ENCODE results near the gene RNF113A.
"Not testable (repeated sequence)": the region's sequence is repeated elsewhere in the genome, so short reads cannot be mapped to it uniquely, and the experiment has no call there.

The RNF113A gene

GRCh38 chrX:119871599-119872395 is at the start of gene RNF113A, which contains the start of gene NDUFA1:
Gene RNF113A (minus strand): TSS chrX:119871733. CDS start chrX:119871613, 120 bp downstream.
Gene NDUFA1 (plus strand): TSS chrX:119871832. CDS start chrX:119871912, 80 bp downstream.
- peak; percentile 68 for DNase-seq (ENCODE audit: low spot score)

DNA sequence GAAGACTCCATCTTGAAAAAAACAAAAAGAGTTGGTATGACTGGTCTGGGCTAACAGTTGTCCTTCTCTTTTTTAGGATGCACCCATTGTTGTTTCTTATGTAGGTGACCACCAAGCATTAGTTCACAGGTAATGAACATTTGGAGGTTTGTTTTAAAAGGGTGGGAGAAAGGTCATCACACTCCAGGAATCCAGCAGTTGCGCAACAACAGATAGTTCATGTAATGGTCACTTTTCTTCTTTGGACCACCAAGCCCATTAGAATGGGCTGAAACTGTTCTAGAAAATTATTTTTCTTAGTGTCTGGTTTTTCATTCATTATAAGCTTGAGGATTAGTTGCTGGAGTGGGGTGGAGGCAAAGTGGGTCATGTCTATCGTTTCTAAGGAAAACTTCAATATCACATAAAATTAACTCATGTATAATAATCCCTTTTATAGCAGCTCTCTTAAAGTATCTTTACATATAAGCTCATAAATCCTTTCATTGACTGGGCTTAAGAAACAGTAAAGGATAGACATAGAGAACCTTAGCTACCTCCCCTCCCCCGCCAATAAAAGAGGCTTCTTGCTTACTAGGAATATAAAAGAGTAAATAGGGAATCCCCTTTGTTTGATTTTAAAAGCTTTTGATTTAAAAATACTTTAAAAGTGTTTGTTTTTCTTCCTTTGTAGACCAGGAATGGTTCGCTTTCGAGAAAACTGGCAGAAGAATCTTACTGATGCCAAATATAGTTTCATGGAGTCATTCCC is 48.5 kb upstream of the RNF113A start:
- no peak for DNase-seq (ENCODE audit: low spot score)

- DNase-seq (ENCODE audit: low spot score): no peak
Measured at GRCh38 chrX:119917877-119918276, 46.3 kb upstream of the RNF113A start.

GRCh38 chrX:119916310-119916709 is 44.8 kb upstream of the RNF113A start:
- DNase-seq (ENCODE audit: low spot score): no peak

DNA sequence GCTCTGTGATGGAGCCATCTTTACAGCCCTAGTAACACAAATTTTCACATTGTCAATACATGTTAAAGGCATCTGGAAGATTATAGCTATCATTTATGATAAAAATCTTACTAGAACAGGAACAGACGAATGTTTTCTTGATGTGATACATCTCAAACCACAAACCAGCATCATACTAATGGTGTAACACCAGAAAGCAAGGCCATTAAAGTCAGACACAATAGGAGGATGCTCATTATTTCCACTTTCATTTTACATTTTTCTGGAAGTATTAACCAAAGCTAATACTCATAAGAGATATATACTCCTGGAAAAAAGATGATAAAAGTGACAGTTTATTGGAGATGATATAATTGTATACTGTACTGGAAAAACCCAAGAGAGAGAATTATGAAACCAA is 29.4 kb upstream of the RNF113A start:
- no peak for DNase-seq (ENCODE audit: low spot score)

GRCh38 chrX:119899125-119899524 is 27.6 kb upstream of the RNF113A start:
- peak; percentile 23 for DNase-seq (ENCODE audit: low spot score)

GRCh38 chrX:119895843-119896326 is 24.4 kb upstream of the RNF113A start, which contains the start of gene AKAP14:
Gene AKAP14 (plus strand): TSS chrX:119895893. CDS start chrX:119903224, 7,331 bp downstream.
- DNase-seq (ENCODE audit: low spot score): no peak

DNA sequence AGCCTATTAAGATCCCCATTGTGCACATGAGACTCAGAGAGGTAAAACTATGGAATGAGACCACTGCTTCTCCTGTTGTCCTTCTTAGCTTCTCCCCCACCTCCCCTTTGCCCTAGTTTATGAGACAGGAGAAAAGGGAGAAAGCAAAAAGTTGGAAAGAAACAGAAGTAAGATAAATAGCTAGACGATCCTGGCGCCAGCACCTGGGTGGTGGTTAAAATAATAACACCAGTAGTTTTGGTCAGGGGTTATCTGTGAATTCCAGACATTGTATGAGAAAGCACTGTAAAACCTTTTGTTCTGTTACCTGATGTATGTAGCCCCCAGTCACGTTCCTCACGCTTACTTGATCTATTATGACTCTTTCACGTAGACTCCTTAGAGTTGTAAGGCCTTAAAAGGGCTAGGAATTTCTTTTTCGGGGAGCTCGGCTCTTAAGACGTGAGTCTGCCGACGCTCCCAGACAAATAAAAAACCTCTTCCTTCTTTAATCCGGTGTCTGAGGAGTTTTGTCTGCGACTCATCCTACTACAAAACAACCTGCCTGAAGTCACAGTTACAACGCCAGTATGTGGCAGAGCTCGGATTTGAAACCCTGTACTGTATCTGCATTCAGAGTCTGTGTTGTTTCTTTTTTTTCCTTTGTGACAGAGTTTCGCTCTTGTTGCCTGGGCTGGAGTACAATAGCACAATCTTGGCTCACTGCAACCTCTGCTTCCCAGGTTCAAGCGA is 20.6 kb upstream of the RNF113A start:
- not testable (repeated sequence) for DNase-seq (ENCODE audit: low spot score)

- not testable (repeated sequence) for DNase-seq (ENCODE audit: low spot score)
Measured at GRCh38 chrX:119890626-119891025, 19.1 kb upstream of the RNF113A start.

DNA sequence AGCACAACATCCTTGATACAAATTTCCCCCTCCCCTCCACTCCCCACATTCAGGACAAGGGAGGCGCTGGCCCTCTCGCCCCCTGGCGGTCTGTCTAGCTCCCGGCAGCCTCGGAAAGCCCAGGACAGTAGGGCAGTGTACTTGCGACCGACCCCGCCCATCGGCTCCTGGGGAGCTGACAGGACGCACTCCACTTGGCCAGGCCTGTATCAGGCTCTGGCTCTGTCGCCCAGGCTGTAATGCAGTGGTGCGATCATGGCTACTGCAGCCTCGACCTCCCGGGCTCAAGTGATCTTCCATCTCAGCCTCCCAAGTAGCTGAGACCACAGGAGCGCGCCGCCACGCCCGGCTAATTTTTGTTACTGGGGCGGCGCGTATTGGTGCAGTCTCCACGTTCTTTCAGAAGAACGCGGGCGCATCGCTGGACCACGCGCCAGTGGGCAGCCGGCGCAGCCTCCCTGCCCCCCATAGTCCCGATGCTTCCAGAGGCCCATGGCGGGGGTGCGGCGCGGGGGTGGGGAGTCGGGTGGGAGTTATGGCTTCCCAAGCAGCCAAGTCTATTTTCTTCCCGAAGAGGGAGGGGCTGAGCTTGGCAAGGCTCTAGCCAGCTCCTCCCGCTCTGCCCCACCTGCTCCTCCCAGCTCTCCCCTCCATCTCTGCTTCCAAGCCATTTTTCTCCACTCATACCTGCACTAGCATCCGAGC is 16.3 kb upstream of the RNF113A start:
- peak; percentile 73 for DNase-seq (ENCODE audit: low spot score)

DNA sequence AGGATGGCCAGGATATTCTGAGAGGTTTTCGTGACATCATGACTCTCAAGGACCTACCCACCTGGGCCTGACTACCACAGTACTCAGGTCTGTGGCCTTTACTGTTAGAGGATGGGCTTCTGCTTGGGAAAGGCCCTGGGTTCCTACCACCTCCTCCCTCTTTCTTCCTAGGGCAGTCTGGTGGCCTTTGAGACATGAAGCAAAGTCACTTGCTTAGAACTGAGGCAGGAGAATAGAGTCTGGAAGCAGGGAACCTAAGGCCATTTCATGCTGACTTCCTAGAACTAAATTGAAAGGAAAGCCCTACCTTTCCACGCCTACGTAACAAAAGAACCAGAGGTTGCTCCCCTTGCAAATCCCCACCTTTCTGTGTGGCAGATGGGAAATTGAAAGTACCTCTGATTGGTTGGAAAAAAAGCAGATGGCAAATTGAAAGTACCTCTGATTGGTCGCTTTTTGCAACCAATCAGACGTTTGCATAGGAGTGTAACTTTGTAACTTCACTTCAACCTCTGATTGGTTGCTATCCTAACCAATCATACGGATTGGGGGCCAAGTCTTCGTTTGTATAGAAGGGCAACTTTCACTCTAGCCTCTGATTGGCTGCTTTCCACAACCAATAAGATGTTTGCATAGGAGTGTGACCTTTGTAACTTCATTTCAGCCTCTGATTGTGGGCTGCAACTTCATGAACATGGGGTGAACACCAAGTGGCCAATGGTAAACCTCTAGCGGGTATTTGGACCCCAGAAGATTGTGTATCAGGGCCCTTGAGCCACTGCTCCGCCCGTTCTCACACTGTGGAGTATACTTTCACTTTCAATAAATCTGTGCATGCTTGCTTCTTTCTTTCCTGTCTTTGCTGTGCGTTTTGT is 14.3 kb upstream of the RNF113A start:
- peak; percentile 48 for DNase-seq (ENCODE audit: low spot score)

DNA sequence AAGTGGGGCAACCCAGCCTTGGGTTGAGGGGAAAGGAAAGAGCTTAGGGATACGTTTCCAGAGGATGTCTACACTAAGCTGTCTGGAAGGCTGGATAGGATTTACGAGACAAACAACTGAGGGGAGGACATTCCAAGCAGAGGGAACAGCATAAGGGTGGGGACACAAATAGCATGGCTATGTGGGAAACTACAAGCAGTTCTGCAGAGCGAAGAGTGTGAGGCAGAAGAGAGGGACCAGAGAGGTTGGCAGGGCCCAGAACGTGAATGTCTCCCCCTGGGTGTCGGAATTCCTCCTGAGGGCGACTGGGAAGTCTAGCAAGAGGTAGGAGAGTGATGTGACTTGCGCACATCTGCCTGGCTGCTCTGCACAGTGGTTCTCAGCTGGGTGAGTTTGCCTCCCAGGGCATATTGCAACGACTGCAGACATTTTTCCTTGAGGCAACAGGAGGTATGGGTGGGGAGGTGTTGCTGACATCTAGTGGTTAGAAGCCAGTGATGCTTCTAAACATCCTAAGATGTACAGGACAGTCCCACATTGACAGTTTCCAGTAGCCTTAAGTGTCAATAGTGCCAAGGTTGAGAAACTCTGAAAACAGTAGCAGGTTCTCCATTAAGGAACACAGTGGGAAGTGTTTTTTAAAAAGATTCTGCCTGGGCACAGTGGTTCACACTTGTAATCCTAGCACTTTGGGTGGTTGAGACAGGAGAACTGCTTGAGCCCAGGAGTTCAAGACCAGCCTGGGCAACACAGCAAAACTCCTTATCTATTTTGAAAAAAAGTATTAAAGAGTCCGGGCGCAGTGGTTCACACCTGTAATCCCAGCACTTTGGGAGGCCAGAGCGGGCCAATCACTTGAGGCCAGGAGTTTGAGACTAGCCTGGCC is 9.3 kb upstream of the RNF113A start:
- DNase-seq (ENCODE audit: low spot score): peak; percentile 68

GRCh38 chrX:119880076-119880475 is 8.5 kb upstream of the RNF113A start:
- DNase-seq (ENCODE audit: low spot score): no peak

- DNase-seq (ENCODE audit: low spot score): no peak
Measured at GRCh38 chrX:119878740-119879139, 7.2 kb upstream of the RNF113A start.

DNA sequence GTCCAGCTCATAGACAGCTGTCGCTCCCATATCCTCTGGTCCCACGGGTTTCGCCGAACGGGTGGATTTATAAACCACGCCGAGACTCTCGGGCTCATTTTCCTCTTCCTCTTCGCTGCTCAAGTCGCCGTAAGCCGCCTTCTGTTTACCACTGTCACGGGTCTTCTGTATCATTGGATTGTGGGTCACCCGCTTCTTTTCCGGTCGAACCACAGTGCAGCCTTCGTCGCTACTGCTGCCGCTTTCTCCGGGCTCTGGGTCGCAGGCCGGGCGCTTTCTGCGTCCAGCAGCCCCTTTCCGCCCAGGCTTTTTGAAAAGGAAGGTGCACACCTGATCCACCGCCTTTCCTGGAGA is 311 bp downstream of the RNF113A start:
- DNase-seq (ENCODE audit: low spot score): no peak

- no peak for DNase-seq (ENCODE audit: low spot score)
Measured at GRCh38 chrX:119870626-119871131, 854 bp downstream of the RNF113A start.

- no peak for DNase-seq (ENCODE audit: low spot score)
Measured at GRCh38 chrX:119853444-119853843, 18.1 kb downstream of the RNF113A start.

DNA sequence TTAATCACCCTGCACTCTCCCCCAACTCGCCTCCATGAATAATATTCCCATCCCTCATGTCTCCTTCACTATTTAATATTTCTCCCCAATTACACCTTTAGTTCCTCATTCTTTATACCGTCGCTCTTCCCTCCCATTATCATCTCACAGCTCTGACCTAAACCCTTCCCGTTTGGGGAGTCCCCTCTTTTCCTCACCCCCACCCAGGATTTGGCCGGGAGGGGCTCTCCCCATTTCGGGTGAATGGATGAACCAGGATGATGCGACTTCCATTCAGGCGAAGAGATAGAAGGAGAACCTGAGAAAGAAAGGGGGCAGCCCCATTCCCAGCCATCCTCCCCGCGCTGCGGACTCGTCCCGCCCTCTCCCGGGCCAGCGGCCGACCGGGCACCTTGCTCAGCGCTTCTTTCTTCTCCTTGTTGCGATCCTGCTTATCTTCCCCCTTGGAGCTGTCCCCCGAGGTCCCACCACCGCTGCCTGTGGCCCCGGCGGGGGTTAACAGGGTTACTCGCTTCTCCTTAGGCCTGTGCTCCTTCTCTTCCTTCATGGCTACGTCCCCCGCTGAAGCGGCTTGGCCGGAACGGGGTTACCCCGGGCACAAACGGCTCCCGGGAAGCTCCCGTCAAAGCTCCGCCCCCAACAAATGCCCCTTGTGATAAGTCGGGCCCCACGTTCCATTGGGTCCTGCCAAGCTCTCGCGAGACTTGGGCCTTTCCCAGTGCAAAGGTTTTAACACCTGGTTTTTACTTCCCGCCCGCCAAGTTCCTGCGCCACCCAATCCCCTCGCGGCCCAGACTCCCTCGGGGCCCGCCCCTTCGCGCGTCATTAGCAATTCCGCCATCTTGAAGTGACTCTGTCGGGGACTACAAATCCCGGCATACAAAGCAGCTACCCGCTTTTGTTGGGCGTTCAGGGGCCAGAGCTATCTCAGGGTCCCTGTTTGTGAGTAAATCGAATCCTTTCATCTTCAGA is 18.9 kb downstream of the RNF113A start, which contains the start of gene UPF3B:
Gene UPF3B, minus strand, starts transcription at position 582 of the 972 bp plus-strand sequence. Its CDS starts 35 bp downstream, at position 547.
- DNase-seq (ENCODE audit: low spot score): peak; percentile 80

All from HuH-7 (cell line).